Neural crest cell (in vitro differentiated cells): ENCODE results near the gene MGME1. TPM values are rescaled to one million over a fixed set of nuclear protein-coding genes. Genes with fewer than 3 reads are reported as not detected.
"Not testable (repeated sequence)": the region's sequence is repeated elsewhere in the genome, so short reads cannot be mapped to it uniquely, and the experiment has no call there.

ENCODE experiments used
- DNase-seq: peaks from one replicate; pipeline ENCODE4 v3.0.0; 2021; ENCODE audit warnings: low read depth, mixed read lengths, low spot score
- H3K27ac Mint-ChIP-seq: one replicate; pipeline ENCODE4 v1.8.0; 2021; ENCODE audit warnings: mild to moderate bottlenecking, mixed read lengths; ENCODE audit not compliant: unreplicated experiment
- H3K27me3 Mint-ChIP-seq: 2 replicates; pipeline ENCODE4 v1.8.0; 2021; ENCODE audit warnings: low read depth, mild to moderate bottlenecking, mixed read lengths
- H3K36me3 Mint-ChIP-seq: 2 replicates; pipeline ENCODE4 v1.8.0; 2021; ENCODE audit warnings: low read depth, mild to moderate bottlenecking, mixed read lengths
- H3K4me1 Mint-ChIP-seq: 2 replicates; pipeline ENCODE4 v1.8.0; 2021; ENCODE audit warnings: mixed read lengths
- H3K4me3 Mint-ChIP-seq: one replicate; pipeline ENCODE4 v1.8.0; 2021; ENCODE audit warnings: mild to moderate bottlenecking, mixed read lengths
- H3K9me3 Mint-ChIP-seq: 2 replicates; pipeline ENCODE4 v1.8.0; 2021; ENCODE audit warnings: mixed read lengths
- total RNA-seq: library from RNA; stranded (reverse); gene quantifications from 2 replicates; pipeline ENCODE4 v1.2.1, GENCODE V29; 2021
- TF ChIP-seq, protein P1 (sequence below): fragments of 200-600 bp; sonication (generic); conservative IDR thresholded peaks from 2 replicates; pipeline ENCODE4 v1.5.0; 2021; ENCODE audit warnings: antibody characterized with exemption, mild to moderate bottlenecking

MGME1 gene
- total RNA-seq, 1 donor from 2014 or later = 35.2 TPM

DNA sequence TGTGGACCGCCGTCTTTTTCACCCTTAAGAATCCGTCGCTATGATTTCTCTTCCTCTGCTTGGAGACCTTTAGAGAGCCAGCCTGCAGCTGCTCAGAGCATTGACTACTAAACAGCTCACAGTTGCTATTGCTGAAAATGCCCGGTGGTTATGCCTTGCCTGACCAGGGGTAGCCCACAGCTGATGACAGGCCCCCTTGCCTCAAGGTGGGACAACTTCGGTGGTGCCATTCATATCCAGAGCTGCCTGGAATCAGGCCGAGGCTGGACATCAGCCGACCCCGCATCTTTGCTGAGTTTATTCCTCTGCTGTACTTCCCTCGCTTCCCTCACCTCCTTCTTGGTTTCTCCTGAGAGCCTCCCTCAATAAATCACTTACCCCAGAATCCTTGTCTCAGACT lies 49.3 kb downstream of the MGME1 start:
- H3K27me3 Mint-ChIP-seq = peaks cover 8% of the 10 kb centered on the region
- H3K9me3 Mint-ChIP-seq = peaks cover 4% of the 10 kb centered on the region
- TF ChIP-seq, protein P1, sequence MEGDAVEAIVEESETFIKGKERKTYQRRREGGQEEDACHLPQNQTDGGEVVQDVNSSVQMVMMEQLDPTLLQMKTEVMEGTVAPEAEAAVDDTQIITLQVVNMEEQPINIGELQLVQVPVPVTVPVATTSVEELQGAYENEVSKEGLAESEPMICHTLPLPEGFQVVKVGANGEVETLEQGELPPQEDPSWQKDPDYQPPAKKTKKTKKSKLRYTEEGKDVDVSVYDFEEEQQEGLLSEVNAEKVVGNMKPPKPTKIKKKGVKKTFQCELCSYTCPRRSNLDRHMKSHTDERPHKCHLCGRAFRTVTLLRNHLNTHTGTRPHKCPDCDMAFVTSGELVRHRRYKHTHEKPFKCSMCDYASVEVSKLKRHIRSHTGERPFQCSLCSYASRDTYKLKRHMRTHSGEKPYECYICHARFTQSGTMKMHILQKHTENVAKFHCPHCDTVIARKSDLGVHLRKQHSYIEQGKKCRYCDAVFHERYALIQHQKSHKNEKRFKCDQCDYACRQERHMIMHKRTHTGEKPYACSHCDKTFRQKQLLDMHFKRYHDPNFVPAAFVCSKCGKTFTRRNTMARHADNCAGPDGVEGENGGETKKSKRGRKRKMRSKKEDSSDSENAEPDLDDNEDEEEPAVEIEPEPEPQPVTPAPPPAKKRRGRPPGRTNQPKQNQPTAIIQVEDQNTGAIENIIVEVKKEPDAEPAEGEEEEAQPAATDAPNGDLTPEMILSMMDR = no peak
- no peaks in the 10 kb centered on the region for H3K36me3 Mint-ChIP-seq
- H3K4me3 Mint-ChIP-seq = no peak overlapping the region
- no peak for DNase-seq
- no peaks in the 10 kb centered on the region for H3K4me1 Mint-ChIP-seq
- no peak overlapping the region for H3K27ac Mint-ChIP-seq

DNA sequence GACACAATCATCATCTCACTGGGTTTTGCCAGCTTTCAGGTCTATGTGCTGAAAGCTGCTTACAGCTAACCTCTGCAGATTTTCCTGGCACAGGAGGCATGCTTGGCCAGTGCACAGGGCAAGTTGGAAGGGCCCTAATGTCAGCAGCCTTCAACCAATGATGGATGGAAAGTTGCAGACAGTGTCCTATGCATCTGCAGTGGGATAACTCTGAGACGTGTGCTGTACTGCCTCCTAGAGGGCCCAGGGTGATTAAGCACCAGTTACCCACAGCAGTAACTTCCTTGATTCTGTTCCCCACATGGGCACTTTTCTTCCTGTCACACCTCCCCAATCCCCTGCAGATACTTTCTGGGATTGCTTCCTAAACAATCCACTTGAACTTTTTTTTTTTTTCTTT lies 50.2 kb downstream of the MGME1 start:
- DNase-seq = no peak
- TF ChIP-seq, protein P1 = peak; percentile 47
- H3K9me3 Mint-ChIP-seq = peaks cover 4% of the 10 kb centered on the region
- no peaks in the 10 kb centered on the region for H3K4me1 Mint-ChIP-seq
- no peak overlapping the region for H3K27ac Mint-ChIP-seq
- H3K36me3 Mint-ChIP-seq = no peaks in the 10 kb centered on the region
- H3K27me3 Mint-ChIP-seq = peaks cover 13% of the 10 kb centered on the region
- H3K4me3 Mint-ChIP-seq = no peak overlapping the region

DNA sequence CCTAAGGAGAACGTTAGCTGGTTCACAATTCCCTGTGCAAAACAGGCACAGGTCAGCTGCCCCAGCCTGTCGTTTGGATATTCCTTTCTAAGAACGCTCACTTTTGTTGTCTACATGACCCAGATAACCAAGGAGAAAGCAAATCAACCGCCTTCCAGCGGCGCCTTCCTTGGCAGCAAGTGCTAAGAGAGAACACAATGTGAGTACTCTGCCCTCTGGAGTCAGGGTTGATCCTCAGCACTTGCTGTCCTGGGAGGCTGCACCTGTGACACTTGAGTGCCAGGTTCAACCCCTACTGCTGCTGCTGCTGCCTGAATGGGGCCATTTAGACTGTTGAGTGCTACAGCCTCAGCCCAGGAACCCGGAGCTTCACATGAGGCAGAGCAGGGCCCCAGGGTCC lies 52.1 kb downstream of the MGME1 start:
- Mint-ChIP-seq H3K4me3 (no peak overlapping the region), H3K36me3 (no peaks in the 10 kb centered on the region), H3K27me3 (peaks cover 21% of the 10 kb centered on the region), H3K4me1 (no peaks in the 10 kb centered on the region), H3K27ac (no peak overlapping the region), H3K9me3 (peaks cover 4% of the 10 kb centered on the region)
- DNase-seq = no peak
- TF ChIP-seq, protein P1 = no peak

DNA sequence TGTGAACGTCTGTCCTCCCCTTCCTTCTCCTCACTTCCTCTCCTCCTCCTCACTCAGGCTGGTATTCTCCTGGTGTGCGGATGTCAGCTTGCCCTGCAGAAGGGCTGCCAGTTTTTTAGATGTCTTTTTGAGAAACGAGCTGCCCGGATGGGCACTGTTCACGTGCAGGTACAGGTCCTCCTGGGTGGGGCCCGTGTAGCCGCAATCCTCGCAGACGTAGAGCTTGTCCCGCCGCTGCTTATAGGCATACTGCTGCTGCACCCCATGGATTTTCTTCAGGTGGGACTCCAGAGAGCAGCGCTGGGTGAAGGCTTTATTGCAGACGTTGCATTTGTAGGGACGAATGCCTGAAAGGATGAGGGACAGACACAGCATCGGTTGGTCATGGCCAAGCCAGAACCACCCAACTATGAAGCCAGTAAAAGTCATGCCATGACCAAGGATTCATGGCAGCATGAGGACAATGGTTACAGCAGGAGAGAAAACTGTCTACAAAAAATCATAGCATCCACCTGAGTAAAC lies 55.8 kb downstream of the MGME1 start:
- no peaks in the 10 kb centered on the region for H3K4me1 Mint-ChIP-seq
- H3K4me3 Mint-ChIP-seq = no peak overlapping the region
- TF ChIP-seq, protein P1 = no peak
- no peaks in the 10 kb centered on the region for H3K9me3 Mint-ChIP-seq
- peaks cover 19% of the 10 kb centered on the region for H3K27me3 Mint-ChIP-seq
- no peaks in the 10 kb centered on the region for H3K36me3 Mint-ChIP-seq
- DNase-seq = no peak
- no peak overlapping the region for H3K27ac Mint-ChIP-seq

DNA sequence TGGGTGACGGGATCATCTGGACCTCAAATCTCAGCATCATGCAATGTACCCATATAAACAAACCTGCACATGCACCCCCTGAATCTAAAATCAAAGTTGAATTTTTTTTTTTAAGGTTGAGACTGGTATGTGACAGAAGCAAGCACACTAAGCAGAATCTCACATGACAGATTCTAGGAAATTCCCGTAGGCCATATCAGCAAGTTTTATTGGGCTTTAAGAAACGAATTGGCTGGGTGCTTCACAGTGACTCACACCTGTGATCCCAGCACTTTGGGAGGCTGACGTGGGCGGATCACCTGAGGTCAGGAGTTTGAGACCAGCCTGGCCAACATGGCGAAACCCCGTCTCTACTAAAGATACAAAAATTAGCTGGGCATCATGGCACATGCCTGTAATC lies 58.2 kb downstream of the MGME1 start:
- H3K4me3 Mint-ChIP-seq, DNase-seq, H3K4me1 Mint-ChIP-seq, H3K36me3 Mint-ChIP-seq, H3K9me3 Mint-ChIP-seq, H3K27ac Mint-ChIP-seq: not testable (repeated sequence)
- peaks cover 14% of the 10 kb centered on the region for H3K27me3 Mint-ChIP-seq

DNA sequence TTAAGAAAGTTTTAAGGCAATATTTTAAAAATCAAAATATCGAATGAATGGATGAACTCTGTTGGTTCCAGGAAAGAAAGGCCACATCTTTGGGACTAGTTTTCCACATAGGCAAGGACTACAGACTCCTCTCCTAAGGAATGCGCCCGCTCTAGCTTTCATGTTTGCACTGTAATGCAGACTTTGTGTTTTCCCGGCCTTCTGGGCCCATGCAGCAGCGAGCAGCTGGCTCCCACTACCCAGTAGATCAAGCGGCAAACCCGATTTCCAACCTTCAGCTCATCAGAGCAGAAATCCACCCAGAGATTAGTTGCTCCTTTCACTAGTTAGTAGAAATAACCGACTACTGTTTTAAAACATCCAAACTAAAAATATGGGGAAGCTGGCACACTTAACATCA lies 61.2 kb downstream of the MGME1 start:
- H3K9me3 Mint-ChIP-seq = no peaks in the 10 kb centered on the region
- no peak overlapping the region for H3K27ac Mint-ChIP-seq
- peaks cover 3% of the 10 kb centered on the region for H3K27me3 Mint-ChIP-seq
- TF ChIP-seq, protein P1 = no peak
- peaks cover 25% of the 10 kb centered on the region for H3K4me1 Mint-ChIP-seq
- no peak overlapping the region for H3K4me3 Mint-ChIP-seq
- H3K36me3 Mint-ChIP-seq = no peaks in the 10 kb centered on the region
- no peak for DNase-seq
